GM21723 (cell line): Measurements from ENCODE around the gene GPR42.
"Not testable (repeated sequence)": the region's sequence is repeated elsewhere in the genome, so short reads cannot be mapped to it uniquely, and the experiment has no call there.

Experiments
- ATAC-seq: cut with Tn5 transposase; IDR thresholded peaks from one replicate; pipeline ENCODE4 v1.9.1; 2021; ENCODE audit warnings: mild to moderate bottlenecking, moderate library complexity; ENCODE audit not compliant: unreplicated experiment

The GPR42 gene

DNA sequence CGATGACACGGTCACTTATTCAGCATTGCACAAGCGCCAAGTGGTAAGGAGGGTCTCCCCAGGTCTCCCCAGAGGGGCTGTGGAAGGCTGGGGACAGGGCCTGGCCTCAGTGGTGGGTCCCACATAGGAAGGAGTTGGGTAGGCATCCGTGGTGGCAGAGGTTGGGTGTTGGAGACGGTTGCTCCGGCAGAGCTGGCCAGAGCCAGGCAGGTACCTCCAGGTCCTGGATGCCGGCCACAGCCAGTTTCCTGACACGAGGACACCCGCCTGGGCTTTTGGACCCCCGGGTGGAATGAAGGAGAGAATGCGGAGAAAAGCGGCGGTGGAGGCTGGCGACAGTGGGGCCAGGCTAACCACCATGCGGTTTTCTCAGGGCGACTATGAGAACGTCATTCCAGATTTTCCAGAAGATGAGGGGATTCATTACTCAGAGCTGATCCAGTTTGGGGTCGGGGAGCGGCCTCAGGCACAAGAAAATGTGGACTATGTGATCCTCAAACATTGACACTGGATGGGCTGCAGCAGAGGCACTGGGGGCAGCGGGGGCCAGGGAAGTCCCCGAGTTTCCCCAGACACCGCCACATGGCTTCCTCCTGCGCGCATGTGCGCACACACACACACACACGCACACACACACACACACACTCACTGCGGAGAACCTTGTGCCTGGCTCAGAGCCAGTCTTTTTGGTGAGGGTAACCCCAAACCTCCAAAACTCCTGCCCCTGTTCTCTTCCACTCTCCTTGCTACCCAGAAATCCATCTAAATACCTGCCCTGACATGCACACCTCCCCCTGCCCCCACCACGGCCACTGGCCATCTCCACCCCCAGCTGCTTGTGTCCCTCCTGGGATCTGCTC is 24.4 kb upstream of the GPR42 start:
- no peak for ATAC-seq

DNA sequence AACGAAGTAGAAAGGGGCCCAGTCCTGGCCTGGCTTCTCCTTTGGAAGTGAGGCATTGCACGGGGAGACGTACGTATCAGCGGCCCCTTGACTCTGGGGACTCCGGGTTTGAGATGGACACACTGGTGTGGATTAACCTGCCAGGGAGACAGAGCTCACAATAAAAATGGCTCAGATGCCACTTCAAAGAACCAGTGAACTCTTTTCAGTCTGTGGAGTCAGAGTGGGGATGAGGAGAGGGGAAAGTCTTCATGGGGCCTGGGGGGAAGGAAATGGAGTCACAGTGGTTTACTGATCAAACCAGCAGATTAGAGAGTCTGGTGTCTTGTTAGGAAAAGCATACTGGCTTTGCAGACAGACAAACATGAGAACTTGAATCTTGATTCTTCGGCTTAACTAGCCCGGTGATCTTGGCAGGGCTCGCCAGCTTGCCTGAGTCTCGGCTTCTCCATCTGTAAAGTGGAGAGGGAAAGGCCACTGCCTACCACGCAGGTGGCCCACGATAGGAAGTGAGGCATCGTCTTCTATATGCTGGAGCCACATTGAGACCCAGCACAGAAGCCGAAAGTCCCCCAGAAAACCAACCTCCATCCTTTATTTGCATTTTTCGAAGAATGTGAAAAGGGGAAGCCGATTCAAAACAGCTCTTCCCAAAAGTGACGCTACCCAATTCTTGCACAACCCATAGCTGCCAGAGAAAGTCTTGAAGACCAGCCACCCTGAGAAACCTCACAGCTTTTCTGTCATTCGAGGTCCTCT is 23.5 kb upstream of the GPR42 start, which contains the start of gene FFAR1:
FFAR1 (plus strand) TSS at position 732 of the 759 bp plus-strand sequence. CDS start 3,650 bp downstream, outside the sequence.
- ATAC-seq, result peak; percentile 61

GRCh38 chr19:35347930-35348298 is 23.0 kb upstream of the GPR42 start:
- no peak for ATAC-seq

DNA sequence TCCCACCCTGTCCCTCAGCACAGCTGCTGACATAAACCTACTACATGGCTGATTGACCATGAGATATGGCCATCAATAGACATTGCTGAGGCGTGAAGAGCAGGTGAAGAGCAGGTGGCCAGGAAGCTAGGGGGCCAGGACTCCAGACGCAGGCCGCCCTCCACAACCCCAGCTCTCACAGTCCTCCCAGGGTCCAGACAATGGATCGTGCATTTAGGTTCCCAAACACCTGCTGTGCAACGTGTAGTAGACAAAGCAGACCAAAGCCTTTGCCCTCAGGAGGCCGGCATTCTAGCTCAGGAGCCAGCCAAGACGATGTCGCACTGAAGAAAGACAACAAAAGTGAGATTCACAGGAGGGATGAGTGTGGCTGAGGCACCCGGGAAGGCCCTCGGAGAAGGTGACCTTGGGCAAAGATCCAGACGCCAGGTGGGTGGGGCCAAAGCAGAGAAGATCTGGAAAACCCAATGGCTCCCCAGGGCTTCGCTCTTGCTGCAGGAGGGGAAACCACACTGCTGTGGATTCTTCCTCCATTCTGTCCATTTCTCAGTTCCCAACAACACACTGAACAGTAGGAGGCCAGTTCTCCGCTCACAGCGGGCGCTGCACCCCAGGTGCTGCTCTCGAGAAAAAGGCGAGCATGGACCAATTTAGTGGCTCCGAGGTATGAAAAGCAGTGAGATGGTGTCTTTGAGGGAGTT is 21.8 kb upstream of the GPR42 start:
- ATAC-seq, result no peak

DNA sequence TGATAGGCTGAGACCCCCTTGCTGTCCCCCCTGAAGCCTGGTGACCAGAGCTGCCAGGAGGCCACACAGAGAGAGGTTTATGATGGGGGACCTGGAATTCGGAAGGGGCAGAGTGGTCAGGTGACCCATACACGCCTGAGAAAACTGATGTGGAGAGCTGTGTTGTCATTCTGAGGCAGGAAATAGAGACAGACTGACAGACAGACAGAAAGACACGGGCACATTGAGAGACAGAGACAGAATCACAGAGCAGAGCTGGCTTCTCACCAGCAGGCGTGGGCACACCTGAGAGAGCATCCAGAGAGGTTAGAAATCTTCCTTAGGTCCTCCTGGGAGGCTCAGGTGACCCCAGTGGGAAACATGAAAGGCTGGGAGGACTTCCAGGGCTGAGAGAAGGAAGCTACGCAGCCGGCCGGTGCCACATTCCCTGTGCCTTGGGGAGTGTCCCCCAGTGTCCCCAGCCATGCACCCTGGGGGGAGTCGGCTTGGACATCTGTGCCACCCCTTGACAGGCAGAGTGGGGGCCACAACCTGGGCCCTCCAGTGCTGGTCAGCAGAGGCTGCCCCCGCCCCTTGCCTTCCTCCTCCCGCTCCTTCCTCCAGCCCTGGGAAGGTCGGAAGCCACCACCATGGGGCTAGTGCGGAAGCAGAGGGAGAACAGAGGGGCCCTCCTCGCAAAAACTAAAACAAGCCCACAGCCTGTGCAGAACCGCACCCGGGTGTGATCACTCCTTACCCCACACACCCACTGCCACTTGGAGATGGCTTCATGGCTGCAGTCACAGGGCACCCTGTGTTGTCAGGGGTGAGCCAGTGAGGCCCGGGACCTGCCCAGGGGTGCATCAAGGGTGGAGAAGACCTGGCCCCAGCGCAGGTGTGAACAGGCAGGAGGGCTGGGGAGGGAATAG is 21.0 kb upstream of the GPR42 start:
- no peak for ATAC-seq

DNA sequence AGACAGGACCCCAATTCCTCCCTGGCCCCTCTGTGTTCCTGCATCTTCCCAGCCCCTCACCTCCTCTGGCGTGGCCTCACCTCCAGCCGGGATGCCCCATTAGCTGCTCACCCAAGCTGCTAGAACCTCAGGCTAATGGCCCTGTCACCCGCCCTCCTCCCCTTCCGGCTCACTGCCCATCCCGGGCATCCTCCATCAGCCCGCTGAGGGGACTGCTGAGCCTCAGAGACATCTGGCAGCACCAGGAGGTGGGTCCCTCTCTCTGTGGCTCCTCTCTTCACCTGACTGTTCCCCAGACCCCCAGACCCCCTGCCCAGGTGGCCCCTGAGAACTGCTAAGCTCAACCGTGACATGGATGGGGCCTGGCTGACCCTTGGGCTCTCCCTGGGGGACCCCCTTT is 20.3 kb upstream of the GPR42 start:
- ATAC-seq, result no peak

- no peak for ATAC-seq
These were observed 19.3 kb upstream of the GPR42 start for GRCh38 chr19:35351411-35352176.

GRCh38 chr19:35352177-35352447 is 18.8 kb upstream of the GPR42 start:
- ATAC-seq, result no peak

DNA sequence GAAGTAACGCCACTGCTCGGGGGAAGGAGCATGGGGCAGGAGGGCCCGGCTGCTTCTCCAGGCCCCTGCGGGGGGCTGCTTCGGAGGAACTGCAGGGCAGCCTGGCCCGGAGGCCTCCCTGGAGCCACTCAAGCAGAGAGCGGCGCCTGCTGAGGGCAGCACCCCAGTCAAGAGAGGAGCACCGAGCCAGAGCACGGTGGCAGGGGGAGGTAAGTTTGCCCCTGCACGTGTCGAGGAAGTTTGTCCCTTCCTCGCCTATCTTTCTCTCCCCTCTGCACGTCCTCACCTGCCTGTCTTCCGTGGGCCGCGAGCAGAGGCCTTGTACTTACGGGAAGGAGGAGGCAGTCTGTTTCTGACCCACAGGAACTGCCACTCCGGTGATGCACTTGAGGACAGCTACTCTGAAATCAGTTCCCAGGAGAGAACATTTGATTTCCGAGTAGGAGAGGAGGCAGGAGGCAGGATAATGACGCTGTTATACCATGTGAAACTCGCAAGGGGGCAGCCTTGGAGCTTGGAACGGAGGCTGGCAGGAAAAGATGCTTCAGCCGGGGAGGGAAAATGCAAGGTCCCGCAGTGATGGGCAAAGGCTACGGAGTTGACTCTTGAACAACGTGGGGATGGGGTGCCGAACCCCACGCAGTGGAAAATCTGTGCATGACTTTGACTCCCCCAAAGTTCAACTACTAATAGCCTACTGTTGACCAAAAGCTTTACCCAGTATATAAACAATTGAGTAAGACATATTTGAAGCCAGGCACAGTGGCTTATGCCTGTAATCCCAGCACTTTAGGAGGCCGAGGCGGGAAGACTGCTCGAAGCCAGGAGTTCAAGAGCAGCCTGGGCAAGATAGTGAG is 18.2 kb upstream of the GPR42 start:
- ATAC-seq, result no peak

DNA sequence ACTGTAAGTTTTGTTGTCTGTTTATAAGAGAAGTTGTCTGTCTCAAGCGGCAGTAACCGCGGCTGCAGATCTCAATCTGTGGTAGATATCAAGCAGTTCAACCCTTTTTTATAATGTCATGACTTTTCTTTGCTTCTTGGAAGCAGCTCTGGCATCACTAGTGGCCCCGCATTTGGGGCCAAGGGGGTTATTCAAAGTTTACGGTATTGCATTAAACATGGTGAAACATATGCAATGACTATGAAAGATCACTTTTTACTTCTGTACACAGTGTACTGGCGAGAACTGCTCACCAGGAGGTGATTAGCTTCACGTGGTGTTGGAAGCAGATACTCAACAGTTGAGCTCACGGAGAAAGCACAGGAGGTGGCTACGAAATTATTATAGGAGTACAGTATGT is 17.2 kb upstream of the GPR42 start:
- no peak for ATAC-seq

DNA sequence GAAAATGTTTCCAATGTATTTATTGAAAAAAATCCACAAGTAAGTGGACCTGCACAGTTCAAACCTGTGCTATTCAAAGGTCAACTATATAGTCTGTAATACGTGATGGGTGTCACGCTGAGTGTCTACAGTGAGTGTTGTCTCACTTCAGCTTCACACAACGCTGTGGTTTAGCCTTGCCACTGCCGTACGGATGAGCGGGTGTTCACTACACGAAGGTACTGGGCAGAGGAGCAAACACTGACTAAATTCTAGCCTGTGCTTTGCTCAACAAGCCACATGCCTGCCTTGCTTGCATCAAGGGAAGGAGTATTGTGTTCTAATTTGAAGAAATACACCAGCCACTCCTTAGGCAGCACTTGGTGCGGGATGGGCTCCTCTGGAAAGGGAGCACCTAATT is 16.0 kb upstream of the GPR42 start:
- no peak for ATAC-seq

DNA sequence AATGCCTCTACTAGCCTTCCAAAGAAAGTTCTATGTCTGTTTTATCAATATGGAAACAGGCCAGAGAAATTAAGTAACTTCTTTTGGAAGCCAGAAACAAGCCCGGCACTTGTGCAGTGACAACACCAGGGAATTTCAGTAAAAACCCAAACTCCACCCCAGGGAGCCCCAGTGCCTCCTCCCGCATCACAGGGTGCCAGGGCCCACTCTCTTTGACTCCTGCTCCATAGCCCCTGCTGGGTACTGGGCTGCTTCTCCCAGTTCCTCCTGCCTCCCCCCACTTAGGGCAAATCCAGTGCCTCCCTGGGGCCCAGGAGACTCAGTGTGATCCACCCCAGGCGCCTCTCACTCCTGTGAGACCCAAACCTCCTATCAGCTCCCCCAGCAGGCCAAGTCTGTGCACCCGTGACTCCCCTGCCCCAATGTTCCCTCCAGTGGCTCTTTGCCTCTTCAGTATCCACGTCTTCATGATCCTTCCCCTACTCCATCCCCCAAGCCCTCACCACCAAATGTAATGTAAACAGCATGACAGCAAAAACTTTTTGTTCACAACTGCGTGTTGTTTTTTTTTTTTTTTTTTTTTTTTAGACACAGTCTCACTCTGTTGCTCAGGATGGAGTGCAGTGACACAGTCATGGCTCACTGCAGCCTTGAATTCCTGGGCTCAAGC is 14.9 kb upstream of the GPR42 start:
- ATAC-seq, result no peak

DNA sequence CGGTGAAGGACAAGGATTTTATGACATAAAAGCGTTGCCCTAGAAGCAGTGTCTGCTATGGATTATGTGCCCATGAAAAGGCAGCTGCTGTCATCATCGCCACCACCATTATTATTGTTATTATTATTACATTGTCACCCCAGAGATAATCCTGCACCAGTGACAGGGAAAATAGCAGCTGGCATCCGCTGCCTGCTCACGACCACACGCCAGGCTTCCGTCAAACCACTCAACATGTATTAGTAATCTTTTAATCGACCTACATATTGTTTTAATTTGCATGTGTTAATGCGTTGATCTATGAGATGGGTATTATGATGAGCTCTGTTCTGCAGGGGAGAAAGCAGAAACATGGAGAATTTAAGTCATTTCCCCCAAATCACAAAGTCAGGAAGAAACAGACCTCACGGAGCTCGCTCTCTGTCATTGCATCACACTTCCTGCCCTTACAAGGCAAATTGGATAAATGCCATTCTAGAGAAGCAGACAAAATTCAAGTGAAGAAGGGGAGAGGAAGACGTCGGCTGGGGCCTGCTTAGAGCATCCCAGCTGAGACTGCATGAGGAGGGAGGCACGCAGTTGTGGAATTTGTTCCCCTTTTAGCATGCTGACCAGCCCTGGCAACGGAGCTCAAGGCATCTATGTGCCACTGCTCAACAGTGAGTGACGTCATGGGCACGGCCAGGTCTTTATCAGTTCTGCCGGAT is 12.8 kb upstream of the GPR42 start, which contains the start of gene FFAR3:
FFAR3 (plus strand) TSS at position 594 of the 707 bp plus-strand sequence. CDS start 431 bp downstream, outside the sequence.
- ATAC-seq, result no peak

GRCh38 chr19:35358834-35359233 is 12.0 kb upstream of the GPR42 start:
- ATAC-seq, result not testable (repeated sequence)

DNA sequence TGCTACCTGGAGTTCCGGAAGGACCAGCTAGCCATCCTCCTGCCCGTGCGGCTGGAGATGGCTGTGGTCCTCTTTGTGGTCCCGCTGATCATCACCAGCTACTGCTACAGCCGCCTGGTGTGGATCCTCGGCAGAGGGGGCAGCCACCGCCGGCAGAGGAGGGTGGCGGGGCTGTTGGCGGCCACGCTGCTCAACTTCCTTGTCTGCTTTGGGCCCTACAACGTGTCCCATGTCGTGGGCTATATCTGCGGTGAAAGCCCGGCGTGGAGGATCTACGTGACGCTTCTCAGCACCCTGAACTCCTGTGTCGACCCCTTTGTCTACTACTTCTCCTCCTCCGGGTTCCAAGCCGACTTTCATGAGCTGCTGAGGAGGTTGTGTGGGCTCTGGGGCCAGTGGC is 11.5 kb upstream of the GPR42 start:
- not testable (repeated sequence) for ATAC-seq

GRCh38 chr19:35360081-35360480 is 10.8 kb upstream of the GPR42 start:
- ATAC-seq, result not testable (repeated sequence)

- ATAC-seq, result no peak
These were observed 9.9 kb upstream of the GPR42 start for GRCh38 chr19:35360880-35361420.
